Fibroblast of villous mesenchyme (primary cell): Measurements from ENCODE around the gene TPRX1. TPM values are rescaled to one million over a fixed set of nuclear protein-coding genes. Genes with fewer than 3 reads are reported as not detected.
A peak's percentile ranks its signal among the peaks of the same experiment; 100 is the strongest.
"Not testable (repeated sequence)": the region's sequence is repeated elsewhere in the genome, so short reads cannot be mapped to it uniquely, and the experiment has no call there.

ENCODE experiments used
- DNase-seq: peaks from one replicate; pipeline ENCODE4 v3.0.0-alpha.2; 2010; ENCODE audit warnings: low read depth
- H3K4me3 ChIP-seq: 2 replicates; pipeline ENCODE4 v1.5.1; 2011; ENCODE audit warnings: low read depth, mild to moderate bottlenecking, low read length
- CTCF ChIP-seq: IDR thresholded peaks from 2 replicates; pipeline ENCODE4 v1.5.1; 2012; ENCODE audit warnings: low read depth, mild to moderate bottlenecking, low read length; ENCODE audit not compliant: insufficient read depth
- total RNA-seq: library from RNA; depleted of rRNA; stranded (reverse); fragments of >200 nt; gene quantifications from 2 replicates; pipeline ENCODE4 v1.2.3, GENCODE V29; 2012

TPRX1 gene
- total RNA-seq, 1 donor = not detected

GRCh38 chr19:47776568-47776967, 27.8 kb downstream of the TPRX1 start:
- DNase-seq = no peak
- no peak for TF ChIP-seq CTCF
- no peak overlapping the region for H3K4me3 ChIP-seq

GRCh38 chr19:47771291-47771690, 33.1 kb downstream of the TPRX1 start:
- not testable (repeated sequence) for DNase-seq, H3K4me3 ChIP-seq

- DNase-seq = no peak
- H3K4me3 ChIP-seq = no peak overlapping the region
- no peak for TF ChIP-seq CTCF
Measured at GRCh38 chr19:47769534-47769933, 34.8 kb downstream of the TPRX1 start.

- no peak overlapping the region for H3K4me3 ChIP-seq
- peak; percentile 8 for TF ChIP-seq CTCF
- DNase-seq = no peak
Measured at GRCh38 chr19:47768604-47769003, 35.7 kb downstream of the TPRX1 start.

- no peak overlapping the region for H3K4me3 ChIP-seq
- no peak for TF ChIP-seq CTCF
- no peak for DNase-seq
Measured at GRCh38 chr19:47767349-47767748, 37.0 kb downstream of the TPRX1 start.

- TF ChIP-seq CTCF = no peak
Measured at GRCh38 chr19:47766670-47767069, 37.7 kb downstream of the TPRX1 start.

GRCh38 chr19:47766359-47766620, 38.1 kb downstream of the TPRX1 start:
- H3K4me3 ChIP-seq = no peak overlapping the region
- DNase-seq = no peak
- TF ChIP-seq CTCF = no peak

More at GRCh38 chr19:47766670-47767069, 37.7 kb downstream of the TPRX1 start:
- no peak overlapping the region for H3K4me3 ChIP-seq
- no peak for DNase-seq
